ENCODE measurements around the gene ELOB. TPM values are rescaled to one million over a fixed set of nuclear protein-coding genes. Genes with fewer than 3 reads are reported as not detected.

Gene ELOB
- total and polyA plus RNA-seq, 2 of the 8 experiments (the other 6 are each of a cell fraction or from before 2014, with no cell fraction given): 237 to 1,357 TPM

- Histone ChIP-seq H3K9ac (replicated peaks in 1 of 4; ENCODE audit: extremely low read depth in 1 of 4, low read depth in 3 of 4, low read length in 3 of 4) (peak overlapping the region; percentile 93 to 99 (median 98)), H3K36me3 (ENCODE audit: control insufficient read depth in 2 of 4, insufficient read depth in 4 of 4, low read length in 3 of 4) (peaks cover 8 to 30% (median 23%) of the 10 kb centered on the region in 4 experiments), H3K23ac (ENCODE audit: insufficient read length) (no peak overlapping the region), H3K27me3 (replicated peaks in 1 of 4; ENCODE audit: control insufficient read depth in 3 of 4, extremely low read depth in 1 of 4, insufficient read depth in 3 of 4, low read length in 3 of 4) (no peaks in the 10 kb centered on the region), H2AFZ (ENCODE audit: low read length) (no peak overlapping the region), H3K4me3 (ENCODE audit: extremely low read depth in 1 of 4, insufficient read depth in 2 of 4, low read depth in 3 of 4, low read length in 4 of 4) (peak overlapping the region; percentile 75 to 93 (median 88)), H3K4me1 (replicated peaks in 1 of 4; ENCODE audit: control insufficient read depth in 3 of 4, insufficient read depth in 4 of 4, low read length in 3 of 4) (peaks cover 2 to 8% (median 5%) of the 10 kb centered on the region in 4 experiments; a peak in 6 of 7 replicates), H2BK5ac (ENCODE audit: low read depth, low read length) (peak overlapping the region; percentile 100), H2BK120ac (replicated peaks; ENCODE audit: low read depth, low read length) (no peak overlapping the region), H2AK5ac (ENCODE audit: low read depth, low read length) (no peak overlapping the region), H3K79me2 (ENCODE audit: control insufficient read depth in 1 of 2, insufficient read depth in 2 of 2, low read length in 2 of 2) (peaks cover 47 to 66% of the 10 kb centered on the region in 2 experiments), H3K9me3 (ENCODE audit: insufficient read depth in 2 of 2, low read depth in 1 of 2, low read length in 1 of 2) (no peaks in the 10 kb centered on the region), H3K27ac (ENCODE audit: low read depth, low read length) (peak overlapping the region; percentile 99), H3K18ac (ENCODE audit: extremely low read depth, low read length) (peak overlapping the region; percentile 48; the same call in 1 of the 2 replicates), H4K91ac (replicated peaks; ENCODE audit: insufficient read length, low read length) (no peak overlapping the region), H3K4me2 (ENCODE audit: insufficient read depth in 1 of 2, low read depth in 2 of 2, low read length in 2 of 2) (peak overlapping the region; percentile 77 to 82), H4K8ac (ENCODE audit: extremely low read depth, insufficient read depth, low read length) (no peak overlapping the region), H2BK12ac (ENCODE audit: low read depth, low read length) (peak overlapping the region; percentile 75), H3K56ac (replicated peaks; ENCODE audit: insufficient read length, low read depth, low read length) (peak overlapping the region; percentile 3), H3K14ac (ENCODE audit: insufficient read length) (no peak overlapping the region), H3K79me1 (ENCODE audit: low read depth, low read length) (peaks cover 5% of the 10 kb centered on the region), H3K23me2 (ENCODE audit: low read depth, low read length) (peaks cover 8% of the 10 kb centered on the region; the same call in 1 of the 2 replicates), H4K20me1 (replicated peaks in 1 of 2; ENCODE audit: control insufficient read depth in 1 of 2, insufficient read depth in 2 of 2, low read length in 2 of 2) (peaks cover 21 to 25% of the 10 kb centered on the region in 2 experiments), H2BK15ac (ENCODE audit: low read length) (no peak overlapping the region), H4K5ac (ENCODE audit: insufficient read length, low read depth, low read length) (no peak overlapping the region), H2BK20ac (ENCODE audit: low read length) (no peak overlapping the region), H3K4ac (replicated peaks; ENCODE audit: insufficient read length, low read depth, low read length) (no peak overlapping the region)
- DNase-seq (ENCODE audit: low read depth in 1 of 2, low spot score in 2 of 2) (no peak), FAIRE-seq (no peak)
- 4% methylated on average over 7 of the region's 7 CpGs; no CpG with 5 or more reads in 1 of the 2 experiments for WGBS, 2 experiments (ENCODE audit: extremely low coverage in 1 of 2, insufficient coverage in 1 of 2, insufficient read length in 1 of 2, insufficient replicate concordance in 2 of 2, low coverage in 1 of 2, low lambda C conversion rate in 2 of 2, missing lambda C conversion rate in 1 of 2)
- POLR2A ChIA-PET (ENCODE audit: partially characterized antibody): interaction anchor here (0.9 to 8.3 kb wide), 13 partner anchors 8 to 217 kb away, joined by 3 to 180 read pairs (median 7); partner anchors contain the start of genes ELOB, KCTD5 and PRSS27
- CTCF ChIA-PET (ENCODE audit: partially characterized antibody): interaction anchor here (0.7 to 1.2 kb wide), 3 partner anchors 18 to 25 kb away, joined by 3 read pairs; no protein-coding TSS in a partner anchor
- TF ChIP-seq SP1 (IDR thresholded peaks at IDR 0.05; ENCODE audit: low read depth, low read length): no peak
- TF ChIP-seq USF2 (IDR thresholded peaks at IDR 0.05; ENCODE audit: low read length): no peak
- no peak for TF ChIP-seq SUZ12 (IDR thresholded peaks at IDR 0.05; ENCODE audit: low read length)
- no peak for TF ChIP-seq MAX (IDR thresholded peaks at IDR 0.05)
- TF ChIP-seq NRF1 (IDR thresholded peaks at IDR 0.05; ENCODE audit: low read depth, low read length): no peak
- TF ChIP-seq YY1 (IDR thresholded peaks at IDR 0.05; ENCODE audit: low read depth, low read length): no peak
- no peak for TF ChIP-seq HDAC2 (IDR thresholded peaks at IDR 0.05; ENCODE audit: borderline replicate concordance in 1 of 2, low read depth in 2 of 2, low read length in 2 of 2)
- no peak for TF ChIP-seq TAF7 (optimal IDR thresholded peaks at IDR 0.05; ENCODE audit: borderline replicate concordance, low read depth, low read length)
- TF ChIP-seq CEBPB (IDR thresholded peaks at IDR 0.05; ENCODE audit: low read depth, low read length): no peak
- TF ChIP-seq TBP (IDR thresholded peaks at IDR 0.05; ENCODE audit: low read depth, low read length): no peak
These were observed 23.4 kb downstream of the ELOB start for GRCh38 chr16:2753733-2754020.
